Activated CD4-positive, alpha-beta T cell treated with anti-CD3 and anti-CD28 coated beads, Interleukin-2, Interleukin-4, amounts not matched to agents 100 ng/mL and 50 ng/mL, durations not matched to agents 16 hours and 8 hours (primary cell): ENCODE data around the gene PRDM11.

Source experiments
- DNase-seq: peaks from one replicate; pipeline ENCODE4 v3.0.0-alpha.2; 2020; ENCODE audit warnings: low spot score

Gene PRDM11

DNA sequence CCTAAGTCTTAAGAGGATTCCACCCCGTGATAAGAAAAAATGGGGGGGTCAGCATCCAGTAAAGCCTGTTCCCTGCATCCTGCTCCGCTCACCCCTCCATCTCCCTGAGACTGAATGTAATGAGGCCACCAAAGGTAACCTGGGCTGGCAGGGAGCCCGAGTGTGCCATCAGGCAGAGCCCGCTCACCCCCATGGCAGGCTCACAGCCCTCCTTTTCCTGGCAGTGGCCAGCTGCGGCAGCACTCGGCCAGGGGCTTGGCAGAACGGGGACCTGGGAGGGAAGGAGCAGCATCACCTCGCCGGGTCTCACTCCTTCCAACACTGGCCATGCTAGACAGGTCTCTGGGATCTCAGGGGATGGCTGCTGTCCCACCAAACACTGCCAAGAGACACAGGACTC, 64.4 kb downstream of the PRDM11 start:
- no peak for DNase-seq

DNA sequence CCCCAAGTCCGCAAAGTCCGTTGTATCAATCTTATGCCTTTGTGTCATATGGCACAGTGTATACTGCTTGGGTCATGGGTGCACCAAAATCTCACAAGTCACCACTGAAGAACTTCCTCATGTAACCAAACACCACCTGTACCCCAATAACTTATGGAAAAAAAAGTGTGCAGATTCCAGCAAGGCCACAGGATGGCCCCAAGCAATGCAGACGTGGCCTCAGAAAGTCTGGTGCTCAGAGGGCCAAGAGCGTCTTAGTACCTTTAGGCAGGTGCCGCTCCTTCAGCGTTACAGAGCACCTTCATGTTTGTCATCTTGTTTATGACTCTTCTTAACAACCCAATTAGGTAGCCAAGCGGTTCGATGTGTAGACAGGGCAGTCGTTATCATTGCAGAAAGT, 65.3 kb downstream of the PRDM11 start:
- no peak for DNase-seq

DNA sequence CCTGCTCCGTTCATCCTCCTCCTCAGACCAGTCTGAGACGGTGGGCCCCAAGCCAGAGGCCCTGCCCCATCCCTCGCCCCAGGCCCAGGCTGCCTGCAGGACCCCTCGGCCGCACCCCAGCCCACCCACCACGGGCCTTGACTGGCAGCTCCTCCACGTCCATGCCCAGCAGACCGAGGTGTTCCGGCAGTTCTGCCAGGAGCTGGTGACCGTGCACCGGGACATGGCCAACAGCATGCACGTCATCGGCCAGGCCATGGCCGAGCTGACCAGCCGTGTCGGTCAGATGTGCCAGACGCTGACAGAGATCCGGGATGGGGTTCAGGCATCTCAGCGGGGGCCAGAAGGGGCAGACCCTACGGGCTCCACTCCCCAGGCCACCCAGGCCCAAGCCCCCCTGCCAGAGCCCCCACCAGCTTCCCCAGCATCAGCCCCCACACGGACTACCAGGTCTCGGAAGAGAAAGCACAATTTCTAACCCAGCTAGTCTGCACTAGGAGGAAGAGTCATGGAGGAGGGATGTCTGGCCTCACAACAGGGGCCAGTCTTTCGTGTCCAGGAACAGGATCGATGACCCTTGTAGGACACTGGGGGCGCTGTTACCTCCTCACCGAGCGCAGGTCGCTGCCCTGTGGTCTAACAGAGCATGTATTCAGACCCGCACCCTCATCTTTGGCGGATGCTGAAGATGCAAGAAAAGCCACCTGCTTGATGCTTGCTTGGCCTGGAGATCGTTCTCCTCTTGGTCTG, 66.3 kb downstream of the PRDM11 start:
- no peak for DNase-seq

DNA sequence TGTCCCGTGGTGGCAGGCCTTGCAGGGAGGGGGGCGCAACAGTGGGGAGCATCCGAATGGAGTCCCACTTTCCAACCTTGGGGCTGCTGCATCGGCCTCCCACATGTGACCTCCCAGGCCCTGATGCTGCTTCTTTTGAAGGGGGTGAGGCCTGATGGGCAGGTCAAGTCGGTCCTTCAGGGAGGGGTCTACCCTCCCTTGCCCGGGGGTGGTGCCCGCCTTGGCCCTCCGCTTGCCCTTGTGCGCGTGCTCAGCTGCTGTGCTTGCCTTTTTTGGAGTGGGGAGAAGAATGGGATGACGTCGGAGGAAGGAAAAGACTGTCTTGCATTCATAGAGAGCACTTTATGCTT, 66.9 kb downstream of the PRDM11 start:
- DNase-seq, result no peak

DNA sequence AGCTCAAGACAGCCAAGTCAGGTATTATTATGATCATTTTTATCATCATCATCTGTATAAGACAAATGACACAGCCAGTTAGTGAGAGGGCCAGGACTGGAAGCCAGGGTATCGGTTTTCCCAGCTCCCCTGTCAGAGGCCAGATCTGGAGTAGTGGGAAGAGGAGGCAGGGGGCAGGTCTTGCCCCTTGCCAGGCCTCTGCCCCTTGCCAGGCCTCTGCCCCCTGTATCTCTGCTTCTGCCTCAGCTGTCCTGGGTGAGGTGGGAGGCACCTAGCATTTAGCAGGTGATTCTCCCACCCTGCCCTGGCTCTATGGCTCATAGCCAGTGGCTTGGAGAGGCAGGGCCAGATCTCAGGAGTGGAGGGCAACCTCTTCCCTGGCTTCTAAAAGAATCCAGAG, 67.3 kb downstream of the PRDM11 start:
- no peak for DNase-seq

DNA sequence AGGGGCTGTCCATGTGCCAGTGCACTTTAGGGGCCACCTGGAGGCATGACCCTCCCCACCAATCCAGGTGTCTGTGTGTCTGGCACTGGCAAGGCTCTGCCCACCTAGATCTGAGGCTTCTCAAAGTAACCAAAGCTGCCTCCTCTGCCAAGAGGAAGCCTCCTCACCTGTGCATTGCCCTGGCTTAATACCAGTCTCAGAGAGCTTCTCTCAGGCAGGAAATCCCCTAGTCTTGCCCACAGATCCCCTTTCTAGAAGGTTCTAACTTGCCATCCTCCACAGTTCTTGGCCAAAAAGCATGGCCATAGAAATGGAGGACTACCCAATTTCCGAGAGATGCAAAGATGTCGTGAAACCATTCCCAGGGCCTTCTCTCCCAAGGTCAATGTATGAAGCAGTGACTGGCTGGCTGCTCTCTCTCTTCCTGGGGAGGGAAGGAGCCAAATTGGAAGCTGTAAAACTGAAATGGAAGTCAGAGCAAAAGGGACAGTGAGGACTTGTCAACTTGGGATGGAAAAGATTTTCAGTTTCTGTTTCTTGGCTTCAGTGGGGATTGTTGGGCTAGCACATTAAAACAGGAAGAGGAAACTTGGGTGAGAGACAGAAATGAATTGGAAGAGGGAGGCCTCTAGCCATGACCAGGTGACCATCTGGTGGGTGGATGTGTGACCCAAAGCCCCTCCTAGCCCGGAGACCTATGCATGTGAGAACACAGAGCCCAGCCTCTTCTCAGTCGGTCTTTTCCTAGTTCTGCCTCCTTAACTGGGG, 68.8 kb downstream of the PRDM11 start:
- no peak for DNase-seq

DNA sequence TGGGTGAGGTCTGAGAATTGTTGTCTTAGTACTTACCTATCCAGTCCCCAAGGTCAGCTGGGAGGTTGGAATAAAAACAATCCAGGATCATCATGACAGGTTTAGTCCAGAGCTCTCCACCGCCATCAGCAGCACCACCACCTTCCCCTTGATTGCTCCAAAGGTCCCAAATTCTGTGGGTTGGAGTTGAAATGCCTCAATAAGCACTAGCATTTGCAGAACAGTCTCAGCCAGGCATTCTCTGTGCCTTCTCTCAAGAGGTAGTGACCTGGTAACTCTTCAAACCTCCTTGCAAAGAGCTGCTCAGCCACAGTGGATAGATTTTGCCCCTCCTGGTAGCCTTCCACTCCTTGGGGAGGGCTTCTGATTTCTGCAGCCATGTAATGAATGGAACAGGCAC, 69.6 kb downstream of the PRDM11 start:
- DNase-seq, result no peak

DNA sequence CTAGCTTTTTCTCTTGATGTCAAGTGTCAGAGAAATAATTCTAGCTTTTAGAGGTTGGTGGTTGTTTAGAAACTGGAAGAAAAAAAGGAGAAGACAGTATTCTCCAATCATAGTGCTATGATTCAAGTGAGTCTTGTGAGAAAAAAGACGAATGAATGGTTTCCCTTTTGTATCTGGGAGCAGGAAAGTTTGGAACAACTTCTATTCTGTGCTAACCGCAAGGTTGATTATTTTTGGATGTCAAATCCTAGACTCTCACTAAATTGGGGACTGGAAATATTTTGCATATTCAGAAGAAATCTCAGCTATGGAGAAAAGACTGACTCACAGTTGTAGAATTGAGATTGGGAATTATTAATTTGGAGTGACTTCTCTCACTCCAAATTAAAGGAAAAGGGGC, 70.5 kb downstream of the PRDM11 start:
- no peak for DNase-seq

DNA sequence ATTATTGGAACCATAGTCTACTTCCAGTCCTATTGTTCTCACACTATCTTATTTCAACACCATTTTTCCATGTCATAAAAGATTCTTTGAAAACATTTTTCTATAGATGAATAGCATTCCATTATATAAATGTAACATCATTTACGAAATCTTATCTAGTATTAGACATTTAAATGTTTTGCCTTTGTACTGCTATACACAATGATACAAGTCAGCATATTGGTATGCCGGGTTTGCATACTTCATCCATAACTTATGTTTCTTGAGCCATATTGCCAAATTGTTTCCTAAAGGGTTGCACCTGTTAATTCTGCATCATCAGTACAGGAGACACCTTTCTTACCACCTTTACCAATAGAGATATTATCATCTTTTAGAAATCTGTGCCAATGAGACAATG, 71.6 kb downstream of the PRDM11 start:
- no peak for DNase-seq

DNA sequence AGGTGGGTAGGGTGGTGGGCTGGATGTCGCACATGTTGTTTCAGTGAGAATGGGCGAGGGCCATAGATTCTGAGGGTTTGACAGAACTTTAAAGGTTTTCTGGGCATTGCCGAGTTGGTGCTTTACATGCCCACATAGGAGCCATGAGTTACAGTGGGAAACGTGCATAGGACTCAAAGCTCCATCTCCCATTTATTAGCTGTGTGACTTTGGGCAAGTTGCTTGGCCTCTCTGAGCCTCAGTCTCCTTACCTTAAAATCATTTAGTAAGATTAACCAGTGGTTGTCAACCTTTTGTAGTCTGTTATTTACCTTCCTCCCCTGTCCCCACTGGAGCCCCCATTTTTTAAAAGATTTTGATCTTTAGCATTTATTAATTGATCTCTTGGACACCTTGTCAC, 72.3 kb downstream of the PRDM11 start:
- no peak for DNase-seq

DNA sequence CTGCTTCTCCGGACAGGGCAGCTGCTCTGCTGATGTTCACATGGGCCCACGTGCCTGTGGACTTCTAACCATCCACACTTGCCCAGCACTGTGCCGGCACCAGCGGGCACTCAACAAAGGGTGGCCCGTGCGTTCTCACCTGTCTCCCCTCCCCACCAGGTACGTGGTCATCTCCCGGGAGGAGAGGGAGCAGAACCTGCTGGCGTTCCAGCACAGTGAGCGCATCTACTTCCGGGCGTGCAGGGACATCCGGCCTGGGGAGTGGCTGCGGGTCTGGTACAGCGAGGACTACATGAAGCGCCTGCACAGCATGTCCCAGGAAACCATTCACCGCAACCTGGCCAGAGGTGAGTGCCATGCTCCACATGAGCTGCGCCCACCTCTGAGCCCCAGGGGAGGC, 73.0 kb downstream of the PRDM11 start:
- DNase-seq, result no peak

DNA sequence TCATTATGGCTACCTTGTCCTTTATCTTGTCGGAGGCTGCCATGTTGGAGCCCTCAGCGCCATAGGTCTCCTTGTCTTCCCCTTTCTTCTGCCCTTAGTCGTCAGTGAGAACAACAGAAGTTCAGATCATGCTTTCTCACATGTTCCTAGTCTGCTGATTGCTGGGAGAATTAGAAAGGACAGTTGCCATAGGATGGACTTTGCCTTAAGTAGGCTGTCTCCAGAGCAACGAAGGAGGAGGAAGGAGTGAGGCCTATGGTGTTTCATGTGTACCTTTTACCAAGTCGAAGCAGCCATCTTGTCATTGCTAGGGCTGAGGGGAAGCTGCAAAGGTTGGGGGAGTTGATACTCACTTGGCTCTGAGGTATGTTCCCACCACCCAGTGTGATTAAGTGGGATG, 77.1 kb downstream of the PRDM11 start:
- no peak for DNase-seq

DNA sequence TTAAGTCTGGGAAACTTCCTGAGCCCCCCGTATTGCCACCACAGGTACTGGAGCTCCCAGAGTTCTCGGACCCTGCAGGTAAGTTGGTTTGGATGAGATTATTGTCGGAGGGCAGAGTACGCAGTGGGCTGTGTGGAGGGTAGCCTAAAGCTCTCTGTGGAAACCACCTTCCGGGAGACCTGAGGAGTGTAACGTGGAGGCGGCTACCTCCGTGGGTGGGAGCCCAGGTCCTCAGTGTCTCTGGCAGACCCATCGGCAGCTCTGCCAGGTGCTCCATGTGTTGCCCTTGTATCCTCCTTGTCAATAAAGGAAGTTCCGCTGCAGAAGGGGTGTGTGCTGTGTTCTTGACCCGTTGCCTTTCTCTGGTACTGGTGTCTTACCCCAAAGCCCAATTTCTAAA, 78.3 kb downstream of the PRDM11 start:
- no peak for DNase-seq

DNA sequence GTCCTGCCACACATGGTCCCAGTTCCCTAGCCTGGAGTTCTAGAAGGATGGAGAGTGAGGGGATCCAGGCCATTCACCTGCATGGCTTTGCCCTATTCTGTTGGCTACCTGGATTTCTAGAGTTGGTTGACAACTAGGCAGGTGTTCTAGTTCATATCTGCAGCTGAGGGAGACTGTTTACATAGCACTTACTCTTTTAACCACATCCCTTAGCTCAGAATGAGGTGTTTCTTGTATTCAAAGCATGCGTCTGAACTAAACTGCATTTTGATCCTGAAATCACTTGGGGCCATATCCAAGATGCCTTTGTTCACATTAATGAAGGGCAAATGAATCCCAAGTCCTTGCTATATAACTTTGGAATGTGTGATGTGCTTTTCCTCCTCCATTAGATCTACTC, 78.8 kb downstream of the PRDM11 start:
- no peak for DNase-seq

DNA sequence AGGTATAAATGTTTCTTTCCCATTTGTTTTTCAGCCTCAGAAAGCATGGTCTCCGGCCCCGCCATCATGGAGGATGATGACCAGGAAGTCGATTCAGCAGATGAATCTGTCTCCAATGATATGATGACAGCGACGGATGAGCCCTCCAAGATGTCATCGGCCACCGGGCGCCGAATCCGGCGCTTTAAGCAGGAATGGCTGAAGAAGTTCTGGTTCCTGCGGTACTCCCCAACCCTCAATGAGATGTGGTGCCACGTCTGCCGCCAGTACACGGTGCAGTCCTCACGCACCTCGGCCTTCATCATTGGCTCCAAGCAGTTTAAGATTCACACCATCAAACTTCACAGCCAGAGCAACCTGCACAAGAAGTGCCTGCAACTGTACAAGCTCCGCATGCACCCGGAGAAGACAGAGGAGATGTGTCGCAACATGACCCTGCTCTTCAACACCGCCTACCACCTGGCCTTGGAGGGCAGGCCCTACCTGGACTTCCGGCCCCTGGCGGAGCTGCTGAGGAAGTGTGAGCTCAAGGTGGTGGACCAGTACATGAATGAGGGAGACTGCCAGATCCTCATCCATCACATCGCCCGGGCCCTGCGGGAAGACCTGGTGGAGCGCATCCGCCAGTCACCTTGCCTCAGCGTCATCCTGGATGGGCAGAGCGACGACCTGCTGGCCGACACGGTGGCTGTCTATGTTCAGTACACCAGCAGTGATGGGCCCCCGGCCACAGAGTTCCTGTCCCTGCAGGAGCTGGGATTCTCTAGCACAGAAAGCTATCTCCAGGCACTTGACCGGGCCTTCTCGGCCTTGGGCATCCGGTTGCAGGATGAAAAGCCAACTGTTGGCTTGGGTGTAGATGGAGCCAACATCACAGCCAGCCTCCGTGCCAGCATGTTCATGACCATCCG, 79.8 kb downstream of the PRDM11 start:
- no peak for DNase-seq

DNA sequence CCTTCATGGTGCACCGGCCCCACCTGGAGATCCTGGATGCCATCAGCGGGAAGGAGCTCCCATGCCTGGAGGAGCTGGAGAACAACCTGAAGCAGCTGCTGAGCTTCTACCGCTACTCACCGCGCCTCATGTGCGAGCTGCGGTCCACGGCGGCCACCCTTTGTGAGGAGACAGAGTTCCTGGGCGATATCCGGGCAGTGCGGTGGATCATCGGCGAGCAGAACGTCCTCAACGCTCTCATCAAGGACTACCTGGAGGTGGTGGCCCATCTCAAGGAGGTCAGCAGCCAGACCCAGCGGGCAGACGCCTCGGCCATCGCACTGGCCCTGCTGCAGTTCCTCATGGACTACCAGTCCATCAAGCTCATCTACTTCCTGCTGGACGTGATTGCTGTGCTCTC, 80.5 kb downstream of the PRDM11 start:
- no peak for DNase-seq

DNA sequence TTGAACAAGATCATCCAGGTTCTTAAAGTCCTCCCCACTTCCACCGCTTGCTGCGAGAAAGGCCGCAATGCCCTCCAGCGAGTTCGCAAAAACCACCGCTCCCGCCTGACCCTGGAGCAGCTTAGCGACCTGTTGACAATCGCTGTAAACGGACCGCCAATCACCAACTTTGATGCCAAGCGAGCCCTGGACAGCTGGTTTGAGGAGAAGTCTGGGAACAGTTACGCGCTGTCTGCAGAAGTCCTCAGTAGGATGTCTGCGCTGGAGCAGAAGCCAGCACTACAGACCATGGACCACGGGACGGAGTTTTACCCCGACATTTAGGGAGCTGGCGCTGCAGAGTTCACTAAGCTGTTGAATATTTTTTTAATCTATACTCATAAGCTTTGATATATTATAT, 81.4 kb downstream of the PRDM11 start:
- DNase-seq, result no peak

DNA sequence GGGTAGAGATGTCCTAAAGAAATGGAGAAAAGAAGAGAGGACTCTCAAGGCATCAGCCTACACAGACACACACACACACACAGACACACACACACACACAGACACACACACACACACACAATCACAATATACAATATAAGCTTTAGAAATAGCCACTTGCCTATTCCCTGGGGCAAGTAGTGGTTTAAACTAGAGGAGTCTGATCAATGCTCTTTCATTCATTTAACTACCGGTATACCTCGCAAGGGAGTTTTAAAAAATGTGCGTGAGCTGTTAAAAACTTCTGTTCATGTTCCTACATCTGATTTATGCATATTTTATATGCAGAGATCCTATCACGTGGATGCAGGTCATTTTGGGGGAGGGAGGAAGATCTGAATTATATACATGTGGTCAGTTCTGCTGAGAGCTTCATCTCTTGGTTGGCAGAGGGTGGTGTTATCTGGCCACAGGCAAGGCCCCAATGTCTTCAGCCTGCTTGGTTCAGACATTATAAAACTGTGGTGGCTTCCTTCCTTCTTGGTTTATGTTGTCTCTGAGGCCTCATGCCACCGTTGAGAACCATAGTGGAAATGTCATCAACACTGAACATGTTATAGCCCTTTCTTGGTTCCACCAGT, 83.1 kb downstream of the PRDM11 start:
- DNase-seq, result no peak

DNA sequence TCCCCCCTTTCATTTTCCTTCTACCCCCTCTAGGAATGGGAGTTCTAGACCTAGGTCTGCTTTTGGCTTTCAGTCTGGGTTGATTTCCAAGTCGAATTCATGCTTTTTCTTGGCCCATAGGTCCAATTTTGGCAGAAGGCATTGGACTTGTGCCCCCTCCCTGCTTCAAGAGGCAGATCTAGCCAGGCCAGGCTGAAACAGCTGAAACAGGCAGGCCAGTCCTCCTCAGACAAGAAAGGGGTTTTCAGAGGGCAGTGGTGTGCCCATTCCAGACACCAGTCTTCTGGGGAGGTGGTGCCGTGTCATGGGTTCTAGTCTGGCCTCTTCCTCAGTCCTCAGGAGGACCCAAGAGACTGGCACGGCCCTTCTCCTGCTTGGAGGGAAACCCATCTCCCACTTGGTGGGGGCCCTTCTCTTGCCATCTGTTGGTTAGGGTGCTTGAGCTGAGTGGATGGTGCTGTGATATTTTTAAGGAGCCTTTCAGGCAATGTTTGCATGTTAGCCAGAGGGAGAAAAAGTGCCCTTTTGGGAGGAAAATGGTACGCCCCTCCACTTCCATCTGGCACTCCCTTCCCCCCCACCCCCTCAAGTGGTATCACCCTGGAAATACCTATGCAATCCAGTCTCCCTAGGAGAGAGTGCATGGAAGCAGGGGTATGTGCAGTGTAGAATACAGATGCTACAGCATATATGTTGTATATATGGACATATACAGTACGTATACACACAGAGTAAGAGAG, 86.1 kb downstream of the PRDM11 start:
- no peak for DNase-seq

DNA sequence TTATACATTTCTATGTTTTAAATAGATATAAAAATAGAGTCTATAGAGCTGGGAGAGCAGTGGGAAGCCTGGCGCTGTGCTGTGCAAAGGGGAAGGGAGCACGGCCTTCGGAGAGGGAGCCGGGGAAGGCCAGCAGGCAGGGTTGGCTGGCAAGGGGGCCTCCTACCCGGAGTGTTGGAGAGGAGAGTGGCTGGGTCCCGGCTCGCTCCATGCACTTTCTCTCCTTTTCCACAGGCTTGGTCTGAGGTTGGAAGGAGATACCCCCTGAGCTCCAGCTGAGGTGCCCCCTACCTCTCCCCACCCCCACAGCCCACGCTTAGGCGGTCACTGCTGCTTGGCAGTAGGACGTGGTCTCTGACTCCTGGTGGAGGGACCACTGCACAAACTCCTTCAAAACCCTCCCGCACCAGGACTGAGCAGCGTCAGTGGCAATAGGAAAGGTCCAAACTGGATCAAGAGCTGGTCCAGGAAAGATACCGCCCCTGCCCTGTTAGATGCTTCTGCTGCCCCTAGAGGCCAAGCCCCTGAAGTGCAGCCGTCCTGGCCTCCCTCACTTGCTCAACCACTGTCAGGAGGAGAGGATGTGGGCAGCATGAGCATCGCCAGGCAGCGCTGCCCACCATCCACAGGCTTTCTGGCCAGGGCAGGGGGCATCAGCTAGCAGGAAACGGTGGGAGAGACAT, 86.8 kb downstream of the PRDM11 start:
- peak; percentile 65 for DNase-seq

DNA sequence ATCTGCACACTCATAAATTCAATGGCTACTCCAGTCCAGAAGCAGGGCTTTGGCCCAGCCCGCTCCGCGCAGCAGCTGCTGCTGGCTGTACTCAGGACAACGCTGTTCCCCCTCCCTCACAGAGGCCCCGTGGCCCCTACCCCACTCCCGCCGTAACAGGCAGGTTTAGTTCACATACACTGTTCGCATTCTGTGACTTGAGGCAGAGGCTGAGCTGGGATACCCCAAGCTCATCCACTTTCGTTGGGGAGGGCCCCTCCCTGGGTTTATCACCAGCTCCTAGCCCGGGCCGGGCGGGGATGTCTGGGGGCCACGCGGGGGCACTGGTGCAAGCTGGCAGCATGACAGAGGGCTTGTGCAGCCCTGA, 87.3 kb downstream of the PRDM11 start:
- no peak for DNase-seq
